ENCODE results near the gene TUBGCP6.

- no peak for TF ChIP-seq CTCF (IDR thresholded peaks at IDR 0.05)
- no peak for TF ChIP-seq REST (IDR thresholded peaks at IDR 0.05; ENCODE audit: insufficient read depth in 1 of 2, low read depth in 2 of 2, low read length in 1 of 2)
- no peak for TF ChIP-seq TCF7L2 (IDR thresholded peaks at IDR 0.05; ENCODE audit: low read depth, low read length)
- no peak for TF ChIP-seq POLR2AphosphoS5 (IDR thresholded peaks at IDR 0.05; ENCODE audit: low read depth, low read length)
- no peak for TF ChIP-seq SIN3A (IDR thresholded peaks at IDR 0.05; ENCODE audit: borderline replicate concordance, insufficient read depth, low read depth, low read length)
Observed at GRCh38 chr22:50277761-50278160, 32.9 kb upstream of the TUBGCP6 start.
